Thoracic aorta (tissue), 2 donors: Measurements from ENCODE around the gene GRIK4. TPM values are rescaled to one million over a fixed set of nuclear protein-coding genes. Genes with fewer than 3 reads are reported as not detected.

Source experiments
- ATAC-seq: fragments of 150-250 bp; one replicate; pipeline ENCODE4 v1.8.0; 2017; ENCODE audit warnings: low read depth; ENCODE audit not compliant: insufficient number of reproducible peaks, low FRiP score
- DNase-seq: peaks from one replicate; pipeline ENCODE4 v3.0.0-alpha.2; 2020; ENCODE audit warnings: low spot score
- H3K27ac ChIP-seq, 2 donors: fragments of 200-600 bp; sonication (generic); 1 replicate in 1 of 2; 2 replicates in 1 of 2; pipeline ENCODE4 v1.5.1; 2016; ENCODE audit warnings: mild to moderate bottlenecking in 2 of 2, moderate library complexity in 2 of 2
- H3K27me3 ChIP-seq: fragments of 200-600 bp; sonication (generic); replicated peaks from 2 replicates; pipeline ENCODE4 v1.6.0; 2016; ENCODE audit warnings: mild to moderate bottlenecking; ENCODE audit not compliant: insufficient read depth
- H3K36me3 ChIP-seq: fragments of 200-600 bp; sonication (generic); one replicate; pipeline ENCODE4 v1.5.1; 2016
- H3K4me1 ChIP-seq, 2 donors: fragments of 200-600 bp; sonication (generic); 1 replicate in 1 of 2; 2 replicates in 1 of 2; pipeline versions ENCODE4 v1.5.1 to v1.6.0; 2016; ENCODE audit warnings: low read depth in 2 of 2, mild to moderate bottlenecking in 1 of 2; ENCODE audit not compliant: control insufficient read depth in 1 of 2
- H3K4me3 ChIP-seq: fragments of 200-600 bp; sonication (generic); 2 replicates; pipeline ENCODE4 v1.5.1; 2016; ENCODE audit warnings: mild to moderate bottlenecking
- H3K9me3 ChIP-seq: fragments of 200-600 bp; sonication (generic); 2 replicates; pipeline ENCODE4 v1.5.1; 2016
- CTCF ChIP-seq: fragments of 200-600 bp; sonication (generic); IDR thresholded peaks from one replicate; pipeline ENCODE4 v1.5.1; 2019; ENCODE audit warnings: antibody characterized with exemption
- total RNA-seq, 2 donors: library from RNA; depleted of rRNA; stranded (reverse); fragments of >200 nt; gene quantifications; one replicate each; pipeline versions ENCODE4 v1.1.0 to v1.2.3, GENCODE V29; 2016

Gene GRIK4
- total RNA-seq, 2 donors from 2014 or later: not detected

GRCh38 chr11:120682866-120683265 is 171.3 kb downstream of the GRIK4 start:
- Histone ChIP-seq H3K27ac (no peak overlapping the region), H3K4me3 (no peak overlapping the region), H3K9me3 (no peaks in the 10 kb centered on the region), H3K36me3 (no peaks in the 10 kb centered on the region), H3K4me1 (no peaks in the 10 kb centered on the region), H3K27me3 (no peaks in the 10 kb centered on the region)
- no peak for TF ChIP-seq CTCF
- DNase-seq (no peak), ATAC-seq (no peak)

GRCh38 chr11:120686516-120686915 is 175.0 kb downstream of the GRIK4 start:
- Histone ChIP-seq H3K4me3 (no peak overlapping the region), H3K4me1 (no peaks in the 10 kb centered on the region), H3K36me3 (no peaks in the 10 kb centered on the region), H3K9me3 (no peaks in the 10 kb centered on the region), H3K27me3 (no peaks in the 10 kb centered on the region), H3K27ac (no peak overlapping the region)
- TF ChIP-seq CTCF: no peak
- DNase-seq (no peak), ATAC-seq (no peak)

GRCh38 chr11:120688163-120688562 is 176.6 kb downstream of the GRIK4 start:
- H3K4me3 ChIP-seq: no peak overlapping the region
- H3K9me3 ChIP-seq: no peaks in the 10 kb centered on the region
- no peak for TF ChIP-seq CTCF
- no peak overlapping the region for H3K27ac ChIP-seq
- ATAC-seq (no peak), DNase-seq (no peak)
- no peaks in the 10 kb centered on the region for H3K4me1 ChIP-seq
- H3K36me3 ChIP-seq: no peaks in the 10 kb centered on the region
- no peaks in the 10 kb centered on the region for H3K27me3 ChIP-seq

GRCh38 chr11:120689596-120690275 is 178.2 kb downstream of the GRIK4 start:
- H3K9me3 ChIP-seq: no peaks in the 10 kb centered on the region
- no peaks in the 10 kb centered on the region for H3K27me3 ChIP-seq
- no peaks in the 10 kb centered on the region for H3K4me1 ChIP-seq
- H3K36me3 ChIP-seq: no peaks in the 10 kb centered on the region
- DNase-seq (no peak), ATAC-seq (no peak)
- no peak overlapping the region for H3K4me3 ChIP-seq
- TF ChIP-seq CTCF: no peak
- H3K27ac ChIP-seq: no peak overlapping the region

GRCh38 chr11:120690406-120690805 is 178.9 kb downstream of the GRIK4 start:
- ATAC-seq (no peak), DNase-seq (no peak)
- no peaks in the 10 kb centered on the region for H3K36me3 ChIP-seq
- no peak overlapping the region for H3K4me3 ChIP-seq
- no peaks in the 10 kb centered on the region for H3K4me1 ChIP-seq
- H3K27ac ChIP-seq: no peak overlapping the region
- no peaks in the 10 kb centered on the region for H3K27me3 ChIP-seq
- no peaks in the 10 kb centered on the region for H3K9me3 ChIP-seq
- no peak for TF ChIP-seq CTCF
